ENCODE data around the gene C1QTNF9.

DNA sequence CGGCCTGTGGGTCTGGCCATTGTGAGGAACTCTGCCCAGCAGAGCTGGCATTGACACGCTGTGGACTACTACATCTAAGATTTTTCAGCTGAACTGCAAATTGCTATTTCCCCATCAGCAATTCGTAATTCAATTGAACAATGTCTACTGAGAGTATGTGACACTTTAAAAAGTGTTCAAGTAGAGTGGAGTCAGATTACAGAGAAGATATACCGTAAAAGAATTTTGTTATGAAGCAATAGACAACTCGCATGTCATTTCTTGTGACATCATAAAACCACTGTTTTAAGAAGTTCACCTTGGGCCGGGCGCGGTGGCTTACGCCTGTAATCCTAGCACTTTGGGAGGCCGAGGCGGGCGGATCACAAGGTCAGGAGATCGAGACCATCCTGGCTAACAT lies 32.5 kb upstream of the C1QTNF9 start:
- TF ChIP-seq, protein P1, sequence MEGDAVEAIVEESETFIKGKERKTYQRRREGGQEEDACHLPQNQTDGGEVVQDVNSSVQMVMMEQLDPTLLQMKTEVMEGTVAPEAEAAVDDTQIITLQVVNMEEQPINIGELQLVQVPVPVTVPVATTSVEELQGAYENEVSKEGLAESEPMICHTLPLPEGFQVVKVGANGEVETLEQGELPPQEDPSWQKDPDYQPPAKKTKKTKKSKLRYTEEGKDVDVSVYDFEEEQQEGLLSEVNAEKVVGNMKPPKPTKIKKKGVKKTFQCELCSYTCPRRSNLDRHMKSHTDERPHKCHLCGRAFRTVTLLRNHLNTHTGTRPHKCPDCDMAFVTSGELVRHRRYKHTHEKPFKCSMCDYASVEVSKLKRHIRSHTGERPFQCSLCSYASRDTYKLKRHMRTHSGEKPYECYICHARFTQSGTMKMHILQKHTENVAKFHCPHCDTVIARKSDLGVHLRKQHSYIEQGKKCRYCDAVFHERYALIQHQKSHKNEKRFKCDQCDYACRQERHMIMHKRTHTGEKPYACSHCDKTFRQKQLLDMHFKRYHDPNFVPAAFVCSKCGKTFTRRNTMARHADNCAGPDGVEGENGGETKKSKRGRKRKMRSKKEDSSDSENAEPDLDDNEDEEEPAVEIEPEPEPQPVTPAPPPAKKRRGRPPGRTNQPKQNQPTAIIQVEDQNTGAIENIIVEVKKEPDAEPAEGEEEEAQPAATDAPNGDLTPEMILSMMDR (IDR thresholded peaks at IDR 0.05 in 2 of 3, conservative IDR thresholded peaks at IDR 0.05 in 1 of 3; ENCODE audit: borderline replicate concordance in 1 of 3, insufficient read depth in 1 of 3, low read depth in 2 of 3, low read length in 2 of 3): no peak
- TF ChIP-seq MAX (IDR thresholded peaks at IDR 0.05) (no peak), EZH2 (IDR thresholded peaks at IDR 0.05) (no peak), ZNF274 (IDR thresholded peaks at IDR 0.05; ENCODE audit: low read depth, low read length) (no peak), RAD21 (IDR thresholded peaks at IDR 0.05; ENCODE audit: low read depth) (no peak), SRF (IDR thresholded peaks at IDR 0.05; ENCODE audit: low read depth) (no peak), SP1 (IDR thresholded peaks at IDR 0.05; ENCODE audit: low read depth) (no peak), EZH2phosphoT487 (IDR thresholded peaks at IDR 0.05; ENCODE audit: borderline replicate concordance) (no peak), CEBPB (IDR thresholded peaks at IDR 0.05; ENCODE audit: low read depth) (no peak), POLR2A (IDR thresholded peaks at IDR 0.05; ENCODE audit: borderline replicate concordance, extremely low read depth, insufficient read depth, insufficient read length) (no peak), POLR2AphosphoS5 (IDR thresholded peaks at IDR 0.05; ENCODE audit: low read depth, low read length) (no peak), SIN3A (IDR thresholded peaks at IDR 0.05; ENCODE audit: low read depth) (no peak)
- TF ChIP-seq, protein P2, sequence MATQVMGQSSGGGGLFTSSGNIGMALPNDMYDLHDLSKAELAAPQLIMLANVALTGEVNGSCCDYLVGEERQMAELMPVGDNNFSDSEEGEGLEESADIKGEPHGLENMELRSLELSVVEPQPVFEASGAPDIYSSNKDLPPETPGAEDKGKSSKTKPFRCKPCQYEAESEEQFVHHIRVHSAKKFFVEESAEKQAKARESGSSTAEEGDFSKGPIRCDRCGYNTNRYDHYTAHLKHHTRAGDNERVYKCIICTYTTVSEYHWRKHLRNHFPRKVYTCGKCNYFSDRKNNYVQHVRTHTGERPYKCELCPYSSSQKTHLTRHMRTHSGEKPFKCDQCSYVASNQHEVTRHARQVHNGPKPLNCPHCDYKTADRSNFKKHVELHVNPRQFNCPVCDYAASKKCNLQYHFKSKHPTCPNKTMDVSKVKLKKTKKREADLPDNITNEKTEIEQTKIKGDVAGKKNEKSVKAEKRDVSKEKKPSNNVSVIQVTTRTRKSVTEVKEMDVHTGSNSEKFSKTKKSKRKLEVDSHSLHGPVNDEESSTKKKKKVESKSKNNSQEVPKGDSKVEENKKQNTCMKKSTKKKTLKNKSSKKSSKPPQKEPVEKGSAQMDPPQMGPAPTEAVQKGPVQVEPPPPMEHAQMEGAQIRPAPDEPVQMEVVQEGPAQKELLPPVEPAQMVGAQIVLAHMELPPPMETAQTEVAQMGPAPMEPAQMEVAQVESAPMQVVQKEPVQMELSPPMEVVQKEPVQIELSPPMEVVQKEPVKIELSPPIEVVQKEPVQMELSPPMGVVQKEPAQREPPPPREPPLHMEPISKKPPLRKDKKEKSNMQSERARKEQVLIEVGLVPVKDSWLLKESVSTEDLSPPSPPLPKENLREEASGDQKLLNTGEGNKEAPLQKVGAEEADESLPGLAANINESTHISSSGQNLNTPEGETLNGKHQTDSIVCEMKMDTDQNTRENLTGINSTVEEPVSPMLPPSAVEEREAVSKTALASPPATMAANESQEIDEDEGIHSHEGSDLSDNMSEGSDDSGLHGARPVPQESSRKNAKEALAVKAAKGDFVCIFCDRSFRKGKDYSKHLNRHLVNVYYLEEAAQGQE (IDR thresholded peaks at IDR 0.05; ENCODE audit: low read depth): no peak
- TF ChIP-seq, protein P3, sequence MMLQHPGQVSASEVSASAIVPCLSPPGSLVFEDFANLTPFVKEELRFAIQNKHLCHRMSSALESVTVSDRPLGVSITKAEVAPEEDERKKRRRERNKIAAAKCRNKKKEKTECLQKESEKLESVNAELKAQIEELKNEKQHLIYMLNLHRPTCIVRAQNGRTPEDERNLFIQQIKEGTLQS (IDR thresholded peaks at IDR 0.05): no peak

All from HCT116 (cell line).